Measurements from ENCODE around the gene ARFIP1.
"Not testable (repeated sequence)": the region's sequence is repeated elsewhere in the genome, so short reads cannot be mapped to it uniquely, and the experiment has no call there.

Gene ARFIP1

GRCh38 chr4:152785639-152786615 lies 6.2 kb downstream of the ARFIP1 start:
- no peak for DNase-seq

DNA sequence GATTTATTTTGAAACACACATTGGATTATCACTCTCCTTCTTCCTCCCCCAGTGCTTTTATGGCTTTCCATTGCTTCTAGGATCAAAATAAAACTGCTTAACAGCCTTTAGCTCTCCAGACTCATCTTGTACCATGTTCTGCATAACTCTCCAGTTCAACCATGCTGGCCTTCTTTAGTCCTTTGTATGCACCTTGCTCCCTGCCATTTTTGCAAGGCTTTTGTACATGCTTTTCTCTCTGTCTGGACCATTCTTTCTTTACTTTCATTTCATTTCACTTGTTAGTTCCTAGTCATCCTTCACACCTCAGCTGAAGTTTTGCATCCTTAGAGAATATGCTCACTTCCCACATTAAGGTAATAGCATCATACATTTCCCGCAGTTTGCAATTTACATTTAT lies 6.9 kb downstream of the ARFIP1 start:
- no peak for DNase-seq

GRCh38 chr4:152795891-152796290 lies 16.1 kb downstream of the ARFIP1 start:
- DNase-seq, result no peak

DNA sequence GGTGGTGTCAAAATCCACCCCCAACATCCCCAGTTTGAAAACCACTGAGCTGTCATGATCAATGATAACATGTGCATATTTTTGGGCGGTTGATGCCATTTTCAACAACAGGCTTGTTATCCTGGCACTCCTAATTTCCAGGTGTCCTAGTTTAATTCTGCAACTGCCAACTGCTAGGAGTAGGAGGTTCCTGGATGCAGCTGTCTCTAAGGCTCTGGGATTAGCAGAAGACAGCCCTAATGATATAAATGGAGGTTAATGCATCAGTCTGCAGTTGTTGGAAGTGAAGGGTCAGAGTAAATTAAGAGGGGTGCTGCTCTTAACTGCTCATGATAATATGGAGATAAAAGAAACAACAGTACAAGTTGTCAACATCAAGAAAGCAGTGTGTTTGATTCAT lies 23.8 kb downstream of the ARFIP1 start:
- no peak for DNase-seq

GRCh38 chr4:152805071-152805650 lies 25.4 kb downstream of the ARFIP1 start:
- DNase-seq, result no peak

GRCh38 chr4:152805818-152806217 lies 26.1 kb downstream of the ARFIP1 start:
- DNase-seq, result no peak

DNA sequence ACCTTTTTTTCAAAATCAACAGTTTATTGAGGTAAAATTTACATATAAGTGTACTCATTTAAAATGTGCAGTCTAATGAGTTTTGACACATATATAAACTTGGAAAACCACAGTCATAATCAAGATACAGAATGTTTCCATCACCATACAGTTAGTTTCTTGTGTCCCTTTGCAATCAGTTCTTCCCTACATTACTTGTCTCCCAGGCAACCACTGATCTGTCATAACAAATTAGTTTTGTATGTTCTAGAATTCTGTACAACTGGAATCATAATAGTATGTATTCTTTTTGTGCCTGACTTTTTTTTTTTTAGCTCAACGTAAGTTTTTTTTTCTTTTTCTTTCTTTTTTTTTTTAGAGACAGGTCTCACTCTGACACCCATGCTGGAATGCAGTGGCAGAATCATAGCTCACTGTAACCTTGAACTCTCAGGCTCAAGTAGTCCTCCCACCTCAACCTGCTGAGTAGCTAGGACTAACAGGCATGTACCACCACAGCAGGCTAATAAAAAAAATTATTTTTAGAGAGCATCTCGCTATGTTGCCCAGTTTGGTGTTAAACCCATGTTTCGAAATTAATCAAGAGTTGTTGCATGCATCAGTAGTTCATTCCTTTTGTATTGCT lies 26.9 kb downstream of the ARFIP1 start:
- no peak for DNase-seq

DNA sequence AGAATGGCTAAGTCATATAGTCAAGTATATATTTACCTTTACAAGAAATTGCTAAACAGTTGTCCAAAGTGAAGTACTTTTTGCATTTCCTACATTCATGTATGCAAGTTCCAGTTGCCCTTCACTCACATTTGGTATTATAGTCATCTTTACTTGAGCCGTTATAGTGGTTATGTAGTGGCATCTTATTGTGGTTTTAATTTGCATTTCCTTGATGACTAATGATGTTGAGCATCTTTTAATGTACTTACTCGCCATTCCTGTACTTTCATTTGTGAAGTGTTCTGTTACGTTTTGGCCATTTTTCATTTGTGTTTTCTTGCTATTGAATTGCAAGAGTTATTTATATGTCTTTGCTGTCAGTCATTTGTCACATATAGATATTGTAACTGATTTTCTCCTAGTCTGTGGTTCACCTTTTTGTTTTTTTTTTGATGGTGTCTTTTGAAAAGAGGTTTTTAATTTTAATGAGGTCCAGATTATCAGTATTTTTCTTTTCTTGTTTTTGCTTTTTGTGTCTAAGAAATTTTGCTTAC lies 27.6 kb downstream of the ARFIP1 start:
- DNase-seq, result no peak

DNA sequence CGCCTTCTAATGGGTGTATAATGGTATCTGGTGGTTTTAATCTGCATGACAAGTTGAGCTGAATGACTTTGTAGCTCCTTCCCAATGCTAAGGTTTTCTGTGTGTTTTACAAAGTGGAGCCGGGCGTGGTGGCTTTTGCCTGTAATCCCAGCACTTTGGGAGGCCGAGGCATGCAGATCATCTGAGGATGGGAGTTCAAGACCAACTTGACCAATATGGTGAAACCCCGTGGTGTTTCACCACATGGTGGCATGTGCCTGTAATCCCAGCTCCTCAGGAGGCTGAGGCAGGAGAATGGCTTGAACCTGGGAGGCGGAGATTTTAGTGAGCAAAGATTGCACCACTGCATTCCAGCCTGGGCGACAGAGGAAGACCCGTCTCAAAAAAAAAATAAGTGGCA lies 28.9 kb downstream of the ARFIP1 start:
- DNase-seq, result no peak

- DNase-seq, result no peak
Observed at GRCh38 chr4:152810715-152811287, 31.0 kb downstream of the ARFIP1 start.

- DNase-seq, result no peak
Observed at GRCh38 chr4:152815078-152815477, 35.3 kb downstream of the ARFIP1 start.

GRCh38 chr4:152817331-152817730 lies 37.6 kb downstream of the ARFIP1 start:
- no peak for DNase-seq

GRCh38 chr4:152819026-152819645 lies 39.4 kb downstream of the ARFIP1 start:
- DNase-seq, result no peak

DNA sequence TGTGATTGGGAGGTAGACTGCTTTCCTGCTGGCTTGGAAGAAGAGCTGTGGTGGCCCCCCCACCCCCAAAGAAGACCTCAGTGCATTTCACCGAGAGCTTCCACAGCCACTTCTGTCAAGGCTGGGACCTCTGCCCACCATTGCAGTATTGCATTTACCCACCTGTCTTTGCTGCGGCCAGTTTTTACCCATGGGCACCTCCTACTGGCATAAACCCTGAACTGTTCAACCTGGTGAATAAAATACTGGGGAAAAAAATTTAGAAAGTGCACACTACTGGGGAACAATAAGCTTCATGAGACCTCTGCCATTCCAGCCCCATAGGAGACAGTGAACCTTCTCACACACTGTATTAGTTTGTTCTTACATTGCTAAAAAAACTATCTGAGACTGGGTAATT lies 40.3 kb downstream of the ARFIP1 start:
- no peak for DNase-seq

DNA sequence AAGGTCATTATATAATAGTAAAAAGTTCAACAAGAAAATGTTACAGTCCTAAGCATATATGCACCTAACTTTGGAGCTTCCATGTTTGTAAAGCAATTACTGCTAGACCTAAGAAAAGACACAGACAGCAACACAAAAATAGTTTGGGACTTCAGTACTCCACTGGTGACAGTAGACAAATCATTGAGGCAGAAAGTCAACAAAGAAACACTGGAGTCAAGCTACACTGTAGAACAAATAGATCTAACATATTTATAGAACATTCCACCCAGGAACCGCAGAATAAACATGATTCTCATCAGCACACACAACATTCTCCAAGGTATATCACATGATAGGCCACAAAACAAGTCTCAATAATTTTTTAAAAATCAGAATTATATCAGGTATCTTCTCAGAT lies 42.6 kb downstream of the ARFIP1 start:
- no peak for DNase-seq

- DNase-seq, result no peak
Observed at GRCh38 chr4:152824561-152824960, 44.8 kb downstream of the ARFIP1 start.

GRCh38 chr4:152825336-152825735 lies 45.6 kb downstream of the ARFIP1 start:
- no peak for DNase-seq

DNA sequence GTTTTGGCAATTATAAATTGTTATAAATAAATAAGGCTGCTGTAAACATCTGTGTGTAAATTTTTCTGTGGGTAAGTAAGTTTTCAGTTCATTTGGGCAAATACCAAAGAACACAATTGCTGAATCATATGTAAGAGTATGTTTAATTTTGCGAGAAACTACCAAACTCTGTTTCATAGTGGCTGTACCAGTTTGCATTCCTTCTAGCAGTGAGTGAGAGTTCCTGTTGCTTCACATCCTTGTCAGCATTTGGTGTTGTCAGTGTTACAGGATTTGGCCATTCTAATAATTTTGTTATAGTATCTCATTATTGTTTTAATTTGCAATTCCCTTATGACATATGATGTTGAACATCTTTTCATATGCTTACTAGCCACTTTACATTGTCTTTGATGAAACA lies 48.4 kb downstream of the ARFIP1 start:
- no peak for DNase-seq

DNA sequence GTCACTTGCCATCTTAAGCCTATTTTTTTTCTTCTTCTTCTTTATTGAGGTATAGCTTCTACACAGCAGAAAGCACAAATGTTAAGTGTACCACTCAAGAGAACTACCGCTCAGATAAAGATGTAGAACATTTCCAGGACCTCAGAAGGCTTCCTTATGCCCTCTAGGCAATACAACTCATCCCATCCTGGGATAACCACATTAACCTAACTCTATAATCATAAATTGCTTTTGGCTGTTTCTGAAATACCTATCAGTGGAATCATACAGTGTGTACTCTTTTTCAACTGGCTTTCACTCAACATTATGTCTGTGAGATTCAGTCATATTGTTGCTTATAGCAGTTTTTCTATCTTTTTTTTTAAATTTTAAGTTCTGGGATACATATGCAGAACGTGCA lies 51.7 kb downstream of the ARFIP1 start:
- DNase-seq, result no peak

- no peak for DNase-seq
Observed at GRCh38 chr4:152836936-152837335, 57.2 kb downstream of the ARFIP1 start.

- DNase-seq, result not testable (repeated sequence)
Observed at GRCh38 chr4:152839729-152840128, 60.0 kb downstream of the ARFIP1 start.

GRCh38 chr4:152843481-152844090 lies 63.8 kb downstream of the ARFIP1 start:
- DNase-seq, result no peak
